NCI-H128 (cell line): ENCODE data around the gene TNFAIP1.
A peak's percentile ranks its signal among the peaks of the same experiment; 100 is the strongest.
"Not testable (repeated sequence)": the region's sequence is repeated elsewhere in the genome, so short reads cannot be mapped to it uniquely, and the experiment has no call there.

Experiments used
- DNase-seq: peaks from one replicate; lab custom pipeline; 2025; ENCODE audit not compliant: unreplicated experiment; lab: John Stamatoyannopoulos, UW

Gene TNFAIP1, protein sequence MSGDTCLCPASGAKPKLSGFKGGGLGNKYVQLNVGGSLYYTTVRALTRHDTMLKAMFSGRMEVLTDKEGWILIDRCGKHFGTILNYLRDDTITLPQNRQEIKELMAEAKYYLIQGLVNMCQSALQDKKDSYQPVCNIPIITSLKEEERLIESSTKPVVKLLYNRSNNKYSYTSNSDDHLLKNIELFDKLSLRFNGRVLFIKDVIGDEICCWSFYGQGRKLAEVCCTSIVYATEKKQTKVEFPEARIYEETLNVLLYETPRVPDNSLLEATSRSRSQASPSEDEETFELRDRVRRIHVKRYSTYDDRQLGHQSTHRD

DNA sequence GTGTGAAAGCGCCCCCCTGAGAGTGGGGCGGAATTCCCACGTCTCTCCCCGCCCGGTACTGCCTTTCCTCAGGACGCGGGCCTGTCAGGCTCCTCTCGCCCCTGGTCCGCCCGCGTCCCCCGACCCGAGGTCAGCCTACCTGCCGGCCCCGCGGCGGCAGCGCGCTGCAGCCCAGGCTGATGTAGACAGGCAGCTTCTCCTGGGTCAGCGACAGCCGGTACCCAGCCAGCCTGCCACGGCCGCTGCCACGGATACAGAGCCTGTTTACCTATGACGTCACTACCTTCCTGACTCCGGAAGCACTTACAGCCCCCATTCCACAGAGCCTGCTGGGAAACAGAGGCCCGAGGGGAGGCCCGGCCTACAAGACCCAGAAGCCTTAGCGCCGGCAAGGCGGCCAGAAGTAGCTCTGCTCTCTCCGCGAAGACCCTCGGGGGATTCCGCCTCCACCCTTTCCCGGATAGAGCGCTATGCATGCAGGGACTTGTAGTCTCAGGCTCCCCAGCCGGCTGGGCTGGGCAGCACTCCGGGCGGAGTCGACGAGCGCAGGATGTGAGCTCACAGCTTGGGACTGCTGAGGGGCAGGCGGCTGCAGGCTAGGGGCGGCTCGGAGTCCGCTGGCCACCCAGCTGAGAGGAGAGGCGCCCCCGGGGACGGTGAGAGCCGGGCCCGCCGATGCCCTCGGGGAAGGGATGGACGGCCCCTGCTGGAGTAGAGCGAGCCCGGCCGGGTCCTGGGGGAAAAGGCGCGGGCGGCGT, at the start of gene TNFAIP1, which contains the start of gene IFT20:
TSS of gene TNFAIP1 (plus strand) at position 561 of the 758 bp plus-strand sequence. CDS start 3,761 bp downstream, outside the sequence.
TSS of gene IFT20 (minus strand) at position 272 of the 758 bp plus-strand sequence. CDS start 3,487 bp downstream, outside the sequence.
- DNase-seq, result peak; percentile 93

DNA sequence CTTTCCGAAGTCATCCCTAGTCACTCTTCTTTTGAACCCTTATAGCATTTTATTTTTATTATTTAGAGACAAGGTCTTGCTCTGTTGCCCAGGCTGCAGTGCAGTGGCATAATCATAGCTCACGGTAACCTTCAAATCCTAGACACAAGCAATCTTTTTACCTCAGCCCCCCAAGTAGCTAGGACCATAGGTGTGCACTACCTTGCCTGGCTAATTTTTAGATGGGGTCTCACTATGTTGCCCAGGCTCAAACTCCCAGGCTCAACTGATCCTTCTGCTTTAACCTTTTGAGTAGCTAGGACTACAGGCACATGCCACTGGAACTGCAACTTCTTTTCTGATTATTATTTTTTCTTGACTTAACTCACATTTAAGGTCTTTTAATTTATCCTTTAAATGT, 49.6 kb upstream of the TNFAIP1 start:
- no peak for DNase-seq

DNA sequence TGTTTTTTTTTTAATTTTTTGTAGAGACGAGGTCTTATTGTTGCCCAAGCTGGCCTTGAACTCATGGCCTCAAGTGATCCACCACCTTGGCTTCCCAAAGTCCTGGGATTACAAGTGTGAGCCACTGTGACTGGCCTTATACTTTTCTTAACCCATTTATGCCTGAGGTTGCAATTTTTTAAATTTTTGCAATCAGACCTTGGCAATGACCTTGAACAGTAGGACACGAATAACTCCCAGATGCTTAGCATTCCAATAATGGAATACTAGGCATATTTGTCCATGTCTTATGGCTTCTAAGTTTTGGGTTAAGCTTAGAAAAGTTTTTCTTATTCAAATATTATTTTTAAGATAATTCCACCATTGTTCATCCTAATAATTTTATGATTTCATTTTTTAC, 44.9 kb upstream of the TNFAIP1 start:
- DNase-seq, result no peak

DNA sequence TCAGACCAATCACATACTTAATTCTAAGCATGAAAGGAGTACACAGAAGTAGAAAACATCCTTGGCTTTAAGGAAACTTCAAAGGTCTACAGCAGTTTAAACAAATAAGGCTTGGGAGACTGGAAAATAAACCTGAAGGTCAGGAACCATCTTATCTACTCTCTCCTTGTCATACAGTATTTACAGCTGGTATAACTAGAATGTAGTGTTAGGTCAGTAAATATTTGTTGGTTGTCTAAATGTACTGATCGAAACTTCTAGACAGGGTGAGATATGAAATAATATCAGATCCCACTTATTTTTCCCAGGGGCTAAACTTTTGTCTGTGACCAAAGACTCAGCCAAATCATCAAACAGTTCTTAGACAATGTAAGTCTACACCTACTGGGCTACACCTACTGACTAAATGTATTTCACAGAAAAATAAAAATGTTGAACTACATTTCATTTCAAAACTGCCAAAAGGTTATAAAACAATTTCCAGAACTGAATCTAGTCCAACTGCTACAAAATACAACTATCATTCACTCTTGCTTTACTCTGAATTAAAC, 43.7 kb upstream of the TNFAIP1 start:
- DNase-seq, result no peak

DNA sequence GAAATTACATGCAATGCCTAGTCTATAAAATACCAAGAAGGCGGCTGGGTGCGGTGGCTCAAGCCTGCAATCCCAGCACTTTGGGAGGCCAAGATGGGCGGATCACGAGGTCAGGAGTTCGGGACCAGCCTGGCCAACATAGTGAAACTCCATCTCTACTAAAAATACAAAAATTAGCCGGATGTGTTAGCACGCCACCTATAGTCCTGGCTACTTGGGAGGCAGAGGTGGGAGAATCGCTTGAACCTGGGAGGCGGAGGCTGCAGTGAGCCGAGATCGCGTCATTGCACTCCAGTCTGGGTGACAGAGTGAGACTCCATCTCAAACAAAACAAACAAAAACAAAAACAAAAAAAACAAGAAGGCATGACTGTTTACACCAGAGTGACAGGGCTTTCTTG, 42.7 kb upstream of the TNFAIP1 start:
- DNase-seq, result not testable (repeated sequence)

DNA sequence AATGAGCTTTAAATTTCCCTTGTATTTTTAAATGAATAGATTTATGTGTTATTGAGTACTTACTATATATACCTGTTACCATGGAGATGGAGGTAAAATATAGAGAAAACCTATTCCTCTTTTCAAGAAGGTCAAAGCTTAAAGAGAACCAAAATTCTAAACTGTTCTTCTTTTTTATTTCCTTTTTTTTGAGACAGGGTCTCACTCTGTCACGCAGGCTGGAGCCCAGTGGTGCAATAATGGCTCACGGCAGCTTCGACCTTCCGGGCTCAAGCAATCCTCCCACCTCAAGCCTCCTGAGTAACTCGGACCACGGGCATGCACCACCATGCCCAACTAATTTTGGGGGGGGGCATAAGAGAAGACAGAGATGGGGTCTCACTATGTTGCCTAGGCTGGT, 41.6 kb upstream of the TNFAIP1 start:
- no peak for DNase-seq

DNA sequence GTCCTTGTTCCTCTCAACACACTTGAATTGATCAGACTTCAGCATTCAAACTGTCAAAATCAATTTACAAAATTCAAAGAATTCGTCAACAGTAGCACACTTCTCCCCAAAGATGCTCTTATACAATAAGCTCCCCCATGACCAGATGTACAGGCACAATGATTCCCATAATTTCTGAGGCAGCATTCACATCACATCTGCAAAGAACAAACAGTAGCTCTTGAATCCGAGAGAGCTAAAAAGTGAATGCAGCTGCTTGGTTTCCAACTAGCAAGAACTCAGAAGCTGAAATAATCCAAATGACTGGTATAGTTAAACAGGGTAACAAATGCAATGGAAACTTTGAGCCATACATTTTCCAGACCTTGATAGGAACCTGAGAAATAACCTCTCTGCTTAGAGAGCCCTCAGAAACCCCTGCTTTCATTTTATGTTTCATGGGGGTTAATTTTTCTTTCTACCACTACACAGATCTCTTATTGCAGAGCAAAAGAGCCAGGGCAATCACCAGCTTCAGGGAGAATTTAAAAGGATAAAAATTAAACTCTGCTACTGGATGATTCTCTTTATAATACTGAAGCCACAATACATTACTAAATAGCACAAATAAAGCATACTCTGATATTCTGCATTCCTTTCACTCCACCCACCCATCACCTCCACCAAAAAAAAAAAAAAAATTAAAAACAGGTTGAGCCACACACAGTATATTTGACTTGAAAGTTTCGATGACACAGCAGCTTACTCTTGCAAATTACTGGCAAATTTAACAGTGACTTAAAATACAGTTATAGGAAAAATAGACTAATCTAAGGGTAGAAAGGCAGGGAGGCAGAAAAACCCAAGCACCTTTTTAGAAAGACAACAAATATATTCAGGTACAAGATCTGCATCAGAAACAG, 39.6 kb upstream of the TNFAIP1 start:
- no peak for DNase-seq

DNA sequence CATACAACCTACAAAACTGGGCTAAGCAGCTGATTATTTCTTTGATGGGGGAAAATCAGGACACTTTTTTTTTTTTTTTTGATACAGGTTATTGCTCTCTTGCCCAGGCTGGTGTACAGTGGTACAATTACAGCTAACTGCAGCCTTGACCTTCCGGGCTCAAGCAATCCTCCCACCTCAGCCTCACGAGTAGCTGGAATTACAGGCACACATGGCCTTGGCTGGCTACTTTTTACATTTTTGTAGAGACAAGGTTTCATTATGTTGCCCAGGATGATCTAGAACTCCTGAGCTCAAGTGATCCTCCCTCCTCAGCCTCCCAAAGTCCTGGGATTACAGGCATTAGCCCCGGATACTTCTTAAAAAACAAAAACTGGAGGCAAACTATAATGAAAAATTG, 37.1 kb upstream of the TNFAIP1 start:
- DNase-seq, result no peak

DNA sequence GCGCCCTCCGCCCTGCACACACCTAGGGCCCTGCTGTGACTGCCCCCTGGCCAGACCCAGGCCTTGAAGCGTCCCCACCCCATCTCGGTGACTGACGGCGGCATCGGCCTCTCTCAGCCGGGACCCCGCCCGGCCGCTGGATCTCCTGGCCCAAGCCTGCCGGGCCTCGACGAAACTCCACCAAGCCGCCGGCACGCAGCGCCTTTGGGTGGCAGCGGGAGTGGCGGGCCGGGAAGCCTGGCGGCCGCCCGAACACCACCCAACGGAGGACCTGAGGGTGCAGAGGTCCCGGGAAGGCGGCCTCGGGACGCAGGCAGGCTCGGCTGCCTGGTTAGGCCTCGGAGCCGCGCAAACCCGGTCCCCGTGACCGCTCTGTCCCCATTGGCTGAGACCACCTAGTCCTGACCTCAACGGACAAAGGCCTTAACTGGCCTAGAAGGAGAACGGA, 28.6 kb upstream of the TNFAIP1 start:
- DNase-seq, result no peak

DNA sequence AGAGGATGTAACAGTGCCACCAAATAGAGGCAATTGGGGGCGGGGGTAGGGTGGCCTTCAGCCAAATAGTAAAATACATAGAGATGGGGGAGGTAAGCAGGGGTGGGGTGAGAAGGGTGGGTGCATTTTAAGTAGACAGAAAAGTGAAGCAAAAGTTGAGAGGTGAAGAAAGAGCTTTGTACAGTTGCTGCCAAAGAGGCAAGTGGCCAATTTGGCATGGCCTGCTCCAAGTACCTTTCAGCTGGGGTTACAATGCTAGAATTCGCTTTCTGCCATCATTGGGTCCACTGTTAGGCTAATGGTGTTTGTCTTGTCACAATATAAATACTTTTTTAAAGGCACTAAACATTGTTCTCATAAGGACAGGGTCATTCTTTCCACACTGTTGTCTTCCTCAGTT, 21.7 kb upstream of the TNFAIP1 start:
- no peak for DNase-seq

DNA sequence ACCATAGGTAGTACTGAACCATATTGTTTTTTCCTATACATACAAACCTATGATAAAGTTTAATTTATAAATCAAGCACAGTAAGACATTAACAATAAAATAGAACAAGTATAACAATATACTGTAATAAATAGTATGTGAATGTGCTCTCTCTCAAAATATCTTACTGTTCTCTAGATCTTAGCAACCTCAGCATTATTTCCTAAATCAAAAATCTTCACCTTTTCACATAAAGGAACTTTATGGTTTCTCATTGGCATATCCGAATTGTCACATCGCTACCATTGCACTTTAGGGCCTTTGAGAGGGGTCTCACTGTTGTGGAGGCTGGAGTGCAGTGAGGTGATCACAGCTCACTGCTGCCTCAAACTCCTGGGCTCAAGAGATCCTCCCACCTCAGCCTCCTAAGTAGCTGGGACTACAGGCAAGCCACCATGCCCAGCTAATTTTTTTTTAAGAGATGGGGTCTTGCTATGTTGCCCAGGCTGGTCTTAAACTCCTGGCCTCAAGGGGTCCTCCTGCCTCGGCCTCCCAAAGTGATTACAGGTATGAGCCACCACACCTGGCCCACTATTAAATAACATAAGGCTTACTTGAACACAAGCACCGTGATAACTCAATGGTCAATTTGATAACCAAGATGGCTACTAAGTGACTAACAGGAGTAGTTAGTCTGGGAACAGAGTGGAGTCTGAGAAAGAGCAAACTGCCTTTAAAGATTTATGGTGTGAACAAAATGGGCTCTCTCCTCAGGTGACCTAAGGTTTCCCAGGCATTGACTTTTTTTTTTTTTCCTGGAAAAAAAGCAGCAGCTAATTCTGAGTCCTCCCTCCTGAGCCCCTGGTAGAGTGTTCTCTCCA, 19.5 kb upstream of the TNFAIP1 start:
- DNase-seq, result no peak

DNA sequence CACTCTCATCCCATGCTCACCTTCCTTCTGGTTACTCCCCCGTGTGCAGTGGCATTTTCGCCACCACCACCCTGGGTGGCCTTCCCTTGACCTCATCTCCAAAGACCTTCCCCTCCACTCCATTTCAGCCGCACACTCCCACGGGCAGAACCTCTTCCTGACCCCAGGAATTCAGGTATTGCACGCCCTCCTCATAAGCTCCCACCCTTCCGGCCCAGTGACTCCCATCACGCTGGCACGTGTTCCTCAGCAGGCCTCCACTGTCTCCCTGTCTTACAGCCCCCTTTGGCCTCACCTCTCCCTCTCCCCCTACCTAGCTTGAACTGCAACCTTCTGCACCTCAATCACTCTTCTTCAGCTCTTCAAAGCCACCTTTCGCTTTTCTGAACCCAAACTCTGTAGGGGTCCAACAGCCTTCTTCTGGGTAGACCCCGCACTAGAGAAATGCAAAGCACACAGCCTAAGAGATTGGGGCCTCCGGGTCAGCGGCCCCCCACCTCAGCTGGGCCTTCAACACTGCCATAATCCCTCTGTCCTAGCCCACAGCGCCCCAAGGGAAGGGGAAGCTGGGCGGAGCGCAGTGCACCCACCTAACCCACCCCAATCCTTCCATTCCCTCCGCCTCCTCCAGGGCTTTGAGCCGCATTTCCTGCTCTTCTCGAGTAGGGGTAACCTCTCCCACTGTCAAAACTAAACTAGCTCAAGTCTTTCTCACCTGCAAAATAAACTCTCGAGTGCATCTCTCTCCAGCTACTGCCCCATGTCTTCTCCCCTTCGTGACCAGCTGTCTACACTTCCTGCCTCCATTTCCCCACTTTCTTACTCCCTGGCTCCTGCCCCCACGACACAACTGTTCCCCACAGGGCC, 18.2 kb upstream of the TNFAIP1 start:
- no peak for DNase-seq

DNA sequence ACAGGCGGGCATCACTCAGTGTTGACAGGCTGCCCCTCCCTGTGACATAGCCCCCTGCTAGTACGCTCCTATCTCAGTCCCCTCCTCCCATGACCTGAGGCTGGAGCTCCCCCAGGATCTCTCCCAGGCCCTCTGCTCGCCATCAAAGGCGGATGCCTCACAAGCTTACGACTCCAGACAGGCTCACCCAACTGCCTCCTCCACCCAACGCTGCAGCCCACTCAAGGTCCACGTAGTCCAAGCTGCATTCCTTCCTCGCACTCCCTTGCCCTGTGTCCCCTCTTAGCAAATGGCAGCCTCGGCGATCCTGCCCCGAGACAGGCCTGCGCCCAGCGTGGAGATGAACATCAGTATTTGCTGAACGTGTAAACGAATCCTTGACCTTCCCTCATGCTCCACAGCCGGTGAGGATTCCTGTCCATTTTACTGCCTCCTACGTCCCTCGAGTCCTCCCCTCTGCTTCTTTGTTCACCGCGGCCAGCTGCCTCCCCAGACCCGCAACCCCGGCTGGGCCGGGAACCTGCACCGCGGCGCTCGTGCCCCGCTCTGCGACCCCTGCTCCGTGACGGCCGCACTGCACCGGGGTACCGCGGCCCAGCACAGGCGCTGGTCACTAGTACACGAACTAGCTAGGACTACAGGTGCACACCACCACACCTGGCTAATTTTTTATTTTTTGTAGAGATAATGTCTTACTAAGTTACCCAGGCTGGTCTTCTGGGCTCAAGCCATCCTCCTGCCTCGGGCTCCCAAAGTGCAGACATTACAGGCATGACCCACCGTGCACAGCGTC, 17.4 kb upstream of the TNFAIP1 start:
- no peak for DNase-seq

DNA sequence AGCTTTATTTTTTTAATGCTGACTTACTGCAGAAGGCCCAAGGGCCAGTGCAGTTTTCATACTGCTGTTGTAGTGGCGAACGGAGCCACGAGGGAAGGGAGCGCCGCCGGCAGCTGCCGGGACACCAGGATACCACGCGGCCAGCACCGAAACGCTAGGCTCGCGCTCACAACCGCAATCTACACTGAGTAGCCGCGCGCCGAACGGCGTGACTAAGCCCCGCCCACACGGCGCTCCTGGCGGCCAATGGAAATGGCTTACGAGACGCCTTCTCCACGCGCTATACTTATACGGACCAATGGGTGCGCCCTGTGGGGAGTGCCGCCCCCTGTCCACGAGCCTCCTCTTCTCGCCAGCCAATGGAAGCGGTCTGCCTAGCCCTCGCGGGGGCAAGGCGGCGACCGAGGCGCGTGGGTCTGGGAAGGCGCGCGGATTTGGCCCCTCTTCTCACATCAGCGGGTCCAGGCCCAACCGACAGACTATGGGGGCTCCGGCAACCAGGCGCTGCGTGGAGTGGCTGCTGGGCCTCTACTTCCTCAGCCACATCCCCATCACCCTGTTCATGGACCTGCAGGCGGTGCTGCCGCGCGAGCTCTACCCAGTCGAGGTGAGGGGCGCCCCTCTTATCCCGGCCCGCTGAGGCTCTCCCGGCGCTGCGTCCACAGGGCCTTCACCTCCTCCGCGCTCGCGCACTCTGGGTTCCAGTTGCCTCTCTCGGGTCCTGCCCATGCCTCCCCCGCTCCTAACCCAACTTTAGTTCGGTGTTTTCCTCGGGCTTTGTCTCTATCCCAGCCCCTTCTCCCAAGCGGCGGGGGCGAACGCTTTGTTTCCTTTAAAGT, 16.6 kb upstream of the TNFAIP1 start, which contains the start of gene TMEM97:
TSS of gene TMEM97 (plus strand) at position 442 of the 839 bp plus-strand sequence. CDS start at position 482, 40 bp downstream.
- DNase-seq, result peak; percentile 86

DNA sequence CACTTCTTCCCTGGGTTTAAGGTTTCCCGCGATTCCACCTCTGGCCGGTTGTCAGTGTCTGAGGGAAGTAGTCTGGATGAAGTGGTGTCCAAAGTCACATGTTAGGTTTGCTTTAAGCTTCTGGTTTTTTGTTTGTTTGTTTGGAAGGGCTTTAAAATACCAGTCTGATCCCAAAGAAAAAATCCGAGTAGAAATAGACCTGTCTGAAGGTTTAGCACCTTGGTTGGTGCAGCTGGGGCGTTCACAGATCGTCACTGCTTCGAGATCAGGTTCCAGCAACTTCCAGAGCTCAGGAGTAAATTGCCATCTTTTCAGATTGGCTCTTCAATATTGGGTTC, 16.0 kb upstream of the TNFAIP1 start:
- no peak for DNase-seq

DNA sequence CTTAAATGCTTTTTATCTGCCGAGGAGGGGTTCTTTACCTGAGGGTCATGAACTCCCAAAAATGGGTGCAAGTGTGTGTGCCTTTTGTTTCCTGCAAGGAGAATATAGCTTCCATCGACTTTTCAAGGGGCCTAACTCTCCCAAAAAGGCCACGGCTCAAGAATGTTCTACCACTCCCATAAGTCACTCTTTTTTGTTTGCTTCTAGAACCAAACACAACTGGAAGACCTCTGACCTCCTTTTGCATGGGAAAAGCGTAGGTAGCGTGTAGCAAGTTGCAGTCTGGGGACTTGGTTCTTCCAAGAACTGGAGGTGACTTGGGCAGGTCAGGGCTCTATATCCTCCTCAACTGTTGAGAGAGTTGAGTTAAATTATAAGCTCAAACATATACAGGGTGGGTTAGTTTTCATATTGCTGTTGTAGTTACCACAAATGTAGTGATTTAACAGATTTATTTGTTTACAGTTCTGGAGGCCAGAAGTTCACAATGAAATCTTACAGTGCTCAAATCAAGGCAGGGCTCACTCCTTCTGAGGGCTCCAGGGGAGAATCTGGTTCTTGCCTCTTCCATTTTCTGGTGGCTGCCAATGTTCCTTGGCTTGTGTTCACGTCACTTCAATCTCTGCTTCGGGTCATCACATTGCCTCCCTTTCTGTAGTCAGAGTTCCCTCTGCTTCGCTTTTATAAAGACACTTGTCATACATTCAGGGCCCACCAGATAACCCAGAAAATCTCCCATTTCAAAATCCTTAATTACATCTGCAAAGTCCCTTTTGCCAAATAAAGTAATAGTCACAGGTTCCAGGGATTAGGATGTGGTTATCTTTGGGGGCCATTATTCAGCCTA, 15.1 kb upstream of the TNFAIP1 start:
- DNase-seq, result no peak
